A375 (cell line): ENCODE results near the gene KLHL21. TPM values are rescaled to one million over a fixed set of nuclear protein-coding genes. Genes with fewer than 3 reads are reported as not detected.

Experiments
- small RNA-seq: library from RNA; depleted of rRNA; stranded (forward); fragments of <200 nt; gene quantifications from one replicate; pipeline ENCODE3, GENCODE V24; 2014
- total RNA-seq: library from RNA; depleted of rRNA; stranded (reverse); fragments of >200 nt; shearing (Covaris generic); gene quantifications from 2 replicates; pipeline ENCODE4 v1.2.3, GENCODE V29; 2014; rRNA removed

Gene KLHL21
- total RNA-seq = 121 and 127 TPM in 2 replicates

GRCh38 chr1:6602669-6603237, at the start of gene KLHL21:
TSS of gene KLHL21 (minus strand) at chr1:6602869. CDS start at chr1:6602817, 52 bp downstream.

GRCh38 chr1:6624710-6625583, 22.3 kb upstream of the KLHL21 start, which contains the start of gene THAP3:
TSS of gene THAP3 (plus strand) at chr1:6624868. CDS start at chr1:6625219, 351 bp downstream.

GRCh38 chr1:6613361-6614018, 10.8 kb upstream of the KLHL21 start, which contains the start of gene PHF13:
TSS of gene PHF13 (plus strand) at chr1:6613731. CDS start at chr1:6614067, 336 bp downstream.

GRCh38 chr1:6579374-6580118, 23.1 kb downstream of the KLHL21 start, which contains the start of gene ZBTB48:
TSS of gene ZBTB48 (plus strand) at chr1:6579994. CDS start at chr1:6580610, 616 bp downstream.

GRCh38 chr1:6554907-6555778, 47.5 kb downstream of the KLHL21 start, which contains the start of gene TAS1R1:
TSS of gene TAS1R1 (plus strand) at chr1:6555307. CDS start at chr1:6555374, 67 bp downstream.

GRCh38 chr1:6554031-6554906, 48.4 kb downstream of the KLHL21 start, which contains the start of gene NOL9:
TSS of gene NOL9 (minus strand) at chr1:6554513. CDS start at chr1:6554502, 11 bp downstream.

Small RNA genes lying within 50 kb of the gene (small RNA-seq; reads per million reads assigned to genes)
- gene RNU6-731P = not detected

Other genes with a start within 250 kb of the KLHL21 start
- 166 and 192 TPM in 2 replicates for gene ACOT7, start 209.1 kb downstream of the KLHL21 start, total RNA-seq
- gene HES2, start 182.9 kb downstream of the KLHL21 start, total RNA-seq = 0.68 and 2.0 TPM in 2 replicates
- gene ESPN, start 178.1 kb downstream of the KLHL21 start, total RNA-seq = 12.2 and 15.3 TPM in 2 replicates
- gene TNFRSF25, start 136.7 kb downstream of the KLHL21 start, total RNA-seq = 28.0 and 28.6 TPM in 2 replicates
- 39.9 and 40.2 TPM in 2 replicates for gene PLEKHG5, start 111.2 kb downstream of the KLHL21 start, total RNA-seq
- 27.9 and 31.2 TPM in 2 replicates for gene NOL9, start 48.4 kb downstream of the KLHL21 start, total RNA-seq
- gene TAS1R1, start 47.6 kb downstream of the KLHL21 start, total RNA-seq = 0.04 TPM in 1 of 2 replicates, not detected in the other
- 20.4 and 23.1 TPM in 2 replicates for gene ZBTB48, start 22.9 kb downstream of the KLHL21 start, total RNA-seq
- gene PHF13, start 10.9 kb upstream of the KLHL21 start, total RNA-seq = 9.2 and 11.1 TPM in 2 replicates
- gene THAP3, start 22.0 kb upstream of the KLHL21 start, total RNA-seq = 30.5 and 30.7 TPM in 2 replicates
- gene DNAJC11, start 98.9 kb upstream of the KLHL21 start, total RNA-seq = 48.4 and 71.1 TPM in 2 replicates
- 44.1 and 45.5 TPM in 2 replicates for gene CAMTA1, start 182.6 kb upstream of the KLHL21 start, total RNA-seq